Uterus (tissue), 4 donors: Measurements from ENCODE around the gene ST6GALNAC3. TPM values are rescaled to one million over a fixed set of nuclear protein-coding genes. Genes with fewer than 3 reads are reported as not detected.

ENCODE experiments used
- DNase-seq, 2 donors: peaks; one replicate each; pipeline ENCODE4 v3.0.0-alpha.2; 2019 to 2020
- H3K27ac ChIP-seq, 2 donors: fragments of 200-600 bp; sonication (generic); 1 replicate in 1 of 2; 2 replicates in 1 of 2; pipeline ENCODE4 v1.5.1; 2016 to 2018
- H3K27me3 ChIP-seq, 2 donors: fragments of 200-600 bp; sonication (generic); one replicate each; pipeline ENCODE4 v1.5.1; 2018 to 2019; ENCODE audit warnings: control low read depth in 1 of 2
- H3K36me3 ChIP-seq, 2 donors: fragments of 200-600 bp; sonication (generic); one replicate each; pipeline ENCODE4 v1.5.1; 2019; ENCODE audit warnings: control low read depth in 1 of 2
- H3K4me1 ChIP-seq, 2 donors: fragments of 200-600 bp; sonication (generic); one replicate each; pipeline ENCODE4 v1.5.1; 2018 to 2019; ENCODE audit warnings: control low read depth in 1 of 2
- H3K4me3 ChIP-seq, 2 donors: fragments of 200-600 bp; sonication (generic); 1 replicate in 1 of 2; 2 replicates in 1 of 2; pipeline ENCODE4 v1.5.1; 2018 to 2019; ENCODE audit warnings: mild to moderate bottlenecking in 1 of 2
- H3K9me3 ChIP-seq, 2 donors: fragments of 200-600 bp; sonication (generic); one replicate each; pipeline ENCODE4 v1.5.1; 2019; ENCODE audit warnings: control low read depth in 1 of 2
- POLR2A ChIP-seq, 2 donors: fragments of 450-650 bp; IDR thresholded peaks; one replicate each; pipeline ENCODE4 v1.6.1; 2016; ENCODE audit warnings: antibody characterized with exemption in 2 of 2, mild to moderate bottlenecking in 1 of 2, moderate library complexity in 1 of 2
- intact Hi-C: fragments of 100-400 bp; cut with DNase I; formaldehyde crosslinking; loops from one replicate; pipeline ENCODE4 v1.15.1; 2023; ENCODE audit warnings: low total_unique reads
- total RNA-seq, 4 donors: library from RNA; depleted of rRNA in 3 of 4; stranded (reverse); fragments of >200 nt in 3 of 4; gene quantifications; one replicate each; pipeline versions ENCODE4 v1.1.0 to v1.2.4, GENCODE V29; 2014 to 2023
- TF ChIP-seq, protein P1 (sequence below), 4 experiments: fragments of 200-600 bp in 2 of 4; fragments of 450-650 bp in 2 of 4; sonication (generic) in 2 of 4; IDR thresholded peaks; one replicate each; pipeline ENCODE4 v1.5.1; 2016 to 2019; ENCODE audit warnings: antibody characterized with exemption in 4 of 4, mild to moderate bottlenecking in 2 of 4, moderate library complexity in 1 of 4
- donor health status: DM: yes; HTN: yes; CAD: no.

The ST6GALNAC3 gene
- total RNA-seq, 4 donors from 2014 or later, result 6.7 to 43.4 (median 21.1) TPM

DNA sequence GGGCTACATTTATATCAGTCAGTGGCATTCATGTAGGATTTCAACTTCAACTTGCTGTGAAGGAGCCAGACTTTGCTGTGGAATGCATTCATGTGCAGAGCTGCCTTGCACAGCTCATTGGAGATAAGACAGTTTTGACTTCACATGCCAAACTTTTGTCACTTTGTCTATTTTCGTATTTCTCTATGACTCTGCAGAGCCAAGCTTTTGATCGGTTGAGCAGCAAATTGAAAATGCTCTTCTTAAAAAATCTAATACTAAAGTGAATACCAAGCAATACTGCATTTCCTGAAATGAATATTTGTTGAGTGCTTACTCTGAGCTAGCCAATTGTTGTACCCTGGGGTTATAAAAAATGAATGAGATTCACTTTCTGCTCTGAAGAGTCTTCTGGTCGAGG lies 388.7 kb downstream of the ST6GALNAC3 start:
- no peak overlapping the region for H3K27ac ChIP-seq
- no peak for DNase-seq
- TF ChIP-seq, protein P1, sequence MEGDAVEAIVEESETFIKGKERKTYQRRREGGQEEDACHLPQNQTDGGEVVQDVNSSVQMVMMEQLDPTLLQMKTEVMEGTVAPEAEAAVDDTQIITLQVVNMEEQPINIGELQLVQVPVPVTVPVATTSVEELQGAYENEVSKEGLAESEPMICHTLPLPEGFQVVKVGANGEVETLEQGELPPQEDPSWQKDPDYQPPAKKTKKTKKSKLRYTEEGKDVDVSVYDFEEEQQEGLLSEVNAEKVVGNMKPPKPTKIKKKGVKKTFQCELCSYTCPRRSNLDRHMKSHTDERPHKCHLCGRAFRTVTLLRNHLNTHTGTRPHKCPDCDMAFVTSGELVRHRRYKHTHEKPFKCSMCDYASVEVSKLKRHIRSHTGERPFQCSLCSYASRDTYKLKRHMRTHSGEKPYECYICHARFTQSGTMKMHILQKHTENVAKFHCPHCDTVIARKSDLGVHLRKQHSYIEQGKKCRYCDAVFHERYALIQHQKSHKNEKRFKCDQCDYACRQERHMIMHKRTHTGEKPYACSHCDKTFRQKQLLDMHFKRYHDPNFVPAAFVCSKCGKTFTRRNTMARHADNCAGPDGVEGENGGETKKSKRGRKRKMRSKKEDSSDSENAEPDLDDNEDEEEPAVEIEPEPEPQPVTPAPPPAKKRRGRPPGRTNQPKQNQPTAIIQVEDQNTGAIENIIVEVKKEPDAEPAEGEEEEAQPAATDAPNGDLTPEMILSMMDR (IDR thresholded peaks at IDR 0.05), result no peak
- TF ChIP-seq POLR2A (IDR thresholded peaks at IDR 0.05), result no peak
- no peaks in the 10 kb centered on the region for H3K9me3 ChIP-seq
- H3K36me3 ChIP-seq, result no peaks in the 10 kb centered on the region
- intact Hi-C loops, result no loop called here
- no peak overlapping the region for H3K4me3 ChIP-seq
- H3K27me3 ChIP-seq, result no peaks in the 10 kb centered on the region
- no peaks in the 10 kb centered on the region for H3K4me1 ChIP-seq

DNA sequence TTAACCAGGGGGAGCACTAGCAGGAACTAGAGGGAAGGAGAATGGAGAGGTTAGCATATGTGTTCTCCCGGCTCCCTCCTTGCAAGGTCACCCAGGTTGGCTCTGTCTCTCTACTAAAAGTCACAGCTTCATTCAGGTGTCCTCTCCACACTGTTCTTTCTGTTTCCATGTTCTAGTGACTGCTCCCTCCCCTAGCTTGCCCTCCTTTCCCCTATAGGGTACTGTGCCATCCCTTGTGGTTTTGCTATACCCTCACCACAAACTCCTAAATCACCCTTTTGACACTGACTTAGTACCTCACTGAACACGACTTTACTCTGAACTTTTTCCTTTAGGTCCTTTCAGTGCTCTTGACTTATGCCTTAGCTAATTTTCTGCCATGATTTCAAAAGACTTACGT lies 389.3 kb downstream of the ST6GALNAC3 start:
- H3K9me3 ChIP-seq, result no peaks in the 10 kb centered on the region
- no peaks in the 10 kb centered on the region for H3K27me3 ChIP-seq
- no peak overlapping the region for H3K4me3 ChIP-seq
- no peak for DNase-seq
- no peaks in the 10 kb centered on the region for H3K36me3 ChIP-seq
- no peaks in the 10 kb centered on the region for H3K4me1 ChIP-seq
- intact Hi-C loops, result no loop called here
- TF ChIP-seq, protein P1 (IDR thresholded peaks at IDR 0.05), result no peak
- no peak for TF ChIP-seq POLR2A (IDR thresholded peaks at IDR 0.05)
- no peak overlapping the region for H3K27ac ChIP-seq

DNA sequence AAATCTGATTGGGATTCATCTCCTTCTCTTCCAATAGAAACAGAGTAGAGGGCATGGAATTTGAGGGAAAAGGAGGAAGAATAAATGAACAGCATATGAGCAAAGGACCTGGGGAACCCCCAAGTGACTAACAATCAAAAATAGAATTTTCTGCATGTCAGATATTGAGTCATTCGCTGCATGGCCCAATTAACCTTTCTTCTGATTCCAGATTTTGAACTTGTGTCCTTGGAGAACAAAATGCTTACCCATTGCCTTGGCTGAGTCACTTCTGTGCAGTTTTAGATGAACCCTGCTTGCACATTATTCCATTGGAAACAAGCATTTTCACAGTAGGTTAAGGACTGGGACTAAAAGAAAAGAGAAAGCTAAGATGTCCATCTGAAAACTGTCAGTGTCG lies 390.5 kb downstream of the ST6GALNAC3 start:
- Histone ChIP-seq H3K36me3 (no peaks in the 10 kb centered on the region), H3K27ac (no peak overlapping the region), H3K4me1 (no peaks in the 10 kb centered on the region), H3K27me3 (no peaks in the 10 kb centered on the region), H3K4me3 (no peak overlapping the region), H3K9me3 (no peaks in the 10 kb centered on the region)
- no peak for DNase-seq
- intact Hi-C loops, result no loop called here
- TF ChIP-seq, protein P1 (IDR thresholded peaks at IDR 0.05), result no peak
- no peak for TF ChIP-seq POLR2A (IDR thresholded peaks at IDR 0.05)

DNA sequence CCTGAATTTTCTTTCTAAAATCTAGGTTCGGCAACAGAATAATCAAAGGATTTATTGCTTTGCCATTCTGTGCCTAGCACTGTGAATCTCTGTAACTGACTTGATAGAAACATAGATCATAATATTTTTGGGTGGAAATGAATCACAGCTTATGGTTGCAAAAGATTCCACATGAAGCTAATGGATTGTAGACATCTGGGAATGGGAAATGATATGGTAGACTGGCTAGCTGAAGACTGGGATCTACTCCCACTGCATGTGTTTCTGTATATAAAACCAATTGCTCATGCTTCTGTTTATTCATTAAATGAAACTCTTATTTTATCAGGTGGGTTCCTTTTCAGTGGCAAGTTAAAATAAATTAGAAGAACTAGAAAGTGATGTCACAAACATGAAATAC lies 395.6 kb downstream of the ST6GALNAC3 start:
- Histone ChIP-seq H3K27me3 (no peaks in the 10 kb centered on the region), H3K4me1 (no peaks in the 10 kb centered on the region), H3K9me3 (no peaks in the 10 kb centered on the region), H3K4me3 (no peak overlapping the region), H3K27ac (no peak overlapping the region), H3K36me3 (no peaks in the 10 kb centered on the region)
- intact Hi-C loops, result no loop called here
- no peak for DNase-seq
- TF ChIP-seq, protein P1 (IDR thresholded peaks at IDR 0.05), result no peak
- no peak for TF ChIP-seq POLR2A (IDR thresholded peaks at IDR 0.05)

DNA sequence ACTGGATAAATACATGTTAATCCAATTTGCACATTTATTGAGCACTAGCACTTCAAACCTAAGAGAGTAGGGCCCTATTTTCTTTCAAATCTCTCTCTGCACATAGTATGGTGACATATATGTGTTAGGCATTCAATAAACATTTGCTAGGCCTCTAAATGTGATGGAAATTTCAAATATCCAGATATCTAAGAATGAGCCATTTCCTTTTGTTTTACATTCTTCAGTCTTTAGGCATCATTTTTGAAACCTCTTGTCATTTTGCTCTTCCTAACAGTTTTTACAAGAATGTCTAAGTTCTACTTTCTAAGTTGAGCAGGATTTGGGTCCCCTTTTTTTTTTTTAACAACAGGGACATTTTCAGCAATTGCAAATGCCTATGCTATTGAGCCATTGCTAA lies 397.0 kb downstream of the ST6GALNAC3 start:
- H3K4me3 ChIP-seq, result no peak overlapping the region
- DNase-seq, result no peak
- H3K27me3 ChIP-seq, result no peaks in the 10 kb centered on the region
- TF ChIP-seq, protein P1 (IDR thresholded peaks at IDR 0.05), result no peak
- intact Hi-C loops, result no loop called here
- no peak overlapping the region for H3K27ac ChIP-seq
- no peaks in the 10 kb centered on the region for H3K4me1 ChIP-seq
- no peaks in the 10 kb centered on the region for H3K9me3 ChIP-seq
- no peaks in the 10 kb centered on the region for H3K36me3 ChIP-seq
